HEK293 (cell line): ENCODE results near the gene ZNF860.
"Not testable (repeated sequence)": the region's sequence is repeated elsewhere in the genome, so short reads cannot be mapped to it uniquely, and the experiment has no call there.

Source experiments
- TCF7L2 ChIP-seq: IDR thresholded peaks from 2 replicates; pipeline ENCODE4 v1.6.1; 2011; ENCODE audit warnings: low read depth, mild to moderate bottlenecking, inconsistent platforms, low read length, moderate library complexity, borderline replicate concordance
- ZBTB1 ChIP-seq: fragments of 450-650 bp; formaldehyde crosslinking; IDR thresholded peaks from 2 replicates; pipeline ENCODE4 v1.5.1; 2016; ENCODE audit warnings: missing biosample characterization, missing genetic modification characterization
- ZNF549 ChIP-seq: fragments of 450-650 bp; IDR thresholded peaks from 2 replicates; pipeline ENCODE4 v1.5.1; 2018; ENCODE audit warnings: missing biosample characterization, missing genetic modification characterization, mild to moderate bottlenecking, inconsistent platforms, moderate library complexity
- TF ChIP-seq, protein P1 (sequence below): fragments of 450-650 bp; formaldehyde crosslinking; IDR thresholded peaks from 2 replicates; pipeline ENCODE4 v1.5.1; 2016; ENCODE audit warnings: missing biosample characterization, missing genetic modification characterization
- TF ChIP-seq, protein P2 (sequence below): fragments of 450-650 bp; formaldehyde crosslinking; IDR thresholded peaks from 2 replicates; pipeline ENCODE4 v1.5.1; 2016; ENCODE audit warnings: missing biosample characterization, missing genetic modification characterization

DNA sequence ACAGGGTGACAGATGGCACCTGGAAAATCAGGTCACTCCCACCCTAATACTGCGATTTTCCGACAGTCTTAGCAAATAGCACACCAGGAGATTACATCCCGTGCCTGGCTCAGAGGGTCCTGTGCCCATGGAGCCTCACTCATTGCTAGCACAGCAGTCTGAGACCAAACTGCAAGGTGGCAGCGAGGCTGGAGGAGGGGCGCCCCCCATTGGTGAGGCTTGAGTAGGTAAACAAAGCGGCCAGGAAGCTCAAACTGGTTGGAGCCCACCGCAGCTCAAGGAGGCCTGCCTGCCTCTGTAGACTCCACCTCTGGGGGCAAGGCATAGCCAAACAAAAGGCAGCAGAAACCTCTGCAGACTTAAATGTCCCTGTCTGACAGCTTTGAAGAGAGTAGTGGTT is 29.1 kb downstream of the ZNF860 start:
- TF ChIP-seq, protein P1, sequence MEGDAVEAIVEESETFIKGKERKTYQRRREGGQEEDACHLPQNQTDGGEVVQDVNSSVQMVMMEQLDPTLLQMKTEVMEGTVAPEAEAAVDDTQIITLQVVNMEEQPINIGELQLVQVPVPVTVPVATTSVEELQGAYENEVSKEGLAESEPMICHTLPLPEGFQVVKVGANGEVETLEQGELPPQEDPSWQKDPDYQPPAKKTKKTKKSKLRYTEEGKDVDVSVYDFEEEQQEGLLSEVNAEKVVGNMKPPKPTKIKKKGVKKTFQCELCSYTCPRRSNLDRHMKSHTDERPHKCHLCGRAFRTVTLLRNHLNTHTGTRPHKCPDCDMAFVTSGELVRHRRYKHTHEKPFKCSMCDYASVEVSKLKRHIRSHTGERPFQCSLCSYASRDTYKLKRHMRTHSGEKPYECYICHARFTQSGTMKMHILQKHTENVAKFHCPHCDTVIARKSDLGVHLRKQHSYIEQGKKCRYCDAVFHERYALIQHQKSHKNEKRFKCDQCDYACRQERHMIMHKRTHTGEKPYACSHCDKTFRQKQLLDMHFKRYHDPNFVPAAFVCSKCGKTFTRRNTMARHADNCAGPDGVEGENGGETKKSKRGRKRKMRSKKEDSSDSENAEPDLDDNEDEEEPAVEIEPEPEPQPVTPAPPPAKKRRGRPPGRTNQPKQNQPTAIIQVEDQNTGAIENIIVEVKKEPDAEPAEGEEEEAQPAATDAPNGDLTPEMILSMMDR (tag by site-specific recombination) = not testable (repeated sequence)
- TF ChIP-seq, protein P2, sequence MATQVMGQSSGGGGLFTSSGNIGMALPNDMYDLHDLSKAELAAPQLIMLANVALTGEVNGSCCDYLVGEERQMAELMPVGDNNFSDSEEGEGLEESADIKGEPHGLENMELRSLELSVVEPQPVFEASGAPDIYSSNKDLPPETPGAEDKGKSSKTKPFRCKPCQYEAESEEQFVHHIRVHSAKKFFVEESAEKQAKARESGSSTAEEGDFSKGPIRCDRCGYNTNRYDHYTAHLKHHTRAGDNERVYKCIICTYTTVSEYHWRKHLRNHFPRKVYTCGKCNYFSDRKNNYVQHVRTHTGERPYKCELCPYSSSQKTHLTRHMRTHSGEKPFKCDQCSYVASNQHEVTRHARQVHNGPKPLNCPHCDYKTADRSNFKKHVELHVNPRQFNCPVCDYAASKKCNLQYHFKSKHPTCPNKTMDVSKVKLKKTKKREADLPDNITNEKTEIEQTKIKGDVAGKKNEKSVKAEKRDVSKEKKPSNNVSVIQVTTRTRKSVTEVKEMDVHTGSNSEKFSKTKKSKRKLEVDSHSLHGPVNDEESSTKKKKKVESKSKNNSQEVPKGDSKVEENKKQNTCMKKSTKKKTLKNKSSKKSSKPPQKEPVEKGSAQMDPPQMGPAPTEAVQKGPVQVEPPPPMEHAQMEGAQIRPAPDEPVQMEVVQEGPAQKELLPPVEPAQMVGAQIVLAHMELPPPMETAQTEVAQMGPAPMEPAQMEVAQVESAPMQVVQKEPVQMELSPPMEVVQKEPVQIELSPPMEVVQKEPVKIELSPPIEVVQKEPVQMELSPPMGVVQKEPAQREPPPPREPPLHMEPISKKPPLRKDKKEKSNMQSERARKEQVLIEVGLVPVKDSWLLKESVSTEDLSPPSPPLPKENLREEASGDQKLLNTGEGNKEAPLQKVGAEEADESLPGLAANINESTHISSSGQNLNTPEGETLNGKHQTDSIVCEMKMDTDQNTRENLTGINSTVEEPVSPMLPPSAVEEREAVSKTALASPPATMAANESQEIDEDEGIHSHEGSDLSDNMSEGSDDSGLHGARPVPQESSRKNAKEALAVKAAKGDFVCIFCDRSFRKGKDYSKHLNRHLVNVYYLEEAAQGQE (tag by site-specific recombination) = not testable (repeated sequence)
- TF ChIP-seq ZNF549 (tag by site-specific recombination); TCF7L2; ZBTB1 (tag by site-specific recombination): not testable (repeated sequence)
